ENCODE measurements around the gene SSH2.

Gene SSH2

DNA sequence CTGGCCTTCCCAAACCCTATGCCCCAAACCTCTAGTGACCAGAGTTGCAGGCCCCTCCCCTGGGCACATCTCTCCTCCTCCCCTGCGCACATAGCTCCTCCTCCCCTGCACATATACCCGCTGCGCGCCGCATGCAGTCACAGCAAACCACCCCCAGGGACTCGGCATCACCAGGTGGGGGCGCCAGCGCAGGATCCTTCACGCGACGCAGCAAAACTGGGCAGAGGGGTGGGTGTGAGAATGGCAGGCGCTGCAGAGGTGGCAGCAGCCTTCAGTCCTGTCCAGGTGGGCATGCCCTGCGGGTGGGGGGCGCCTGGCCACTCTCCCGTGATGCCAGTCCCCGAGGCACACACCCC lies 312.9 kb downstream of the SSH2 start:
- Histone ChIP-seq H3K4me2 (ENCODE audit: low read depth, low read length, poor library complexity, severe bottlenecking) (peak overlapping the region; percentile 47), H3K27ac (ENCODE audit: low read depth, low read length) (no peak overlapping the region), H3K4me3 (ENCODE audit: insufficient read depth, low read length, poor library complexity, severe bottlenecking) (peak overlapping the region; percentile 9), H3F3A (ENCODE audit: insufficient read depth) (no peaks in the 10 kb centered on the region), H3K9me2 (replicated peaks; ENCODE audit: insufficient read depth, low read length) (no peaks in the 10 kb centered on the region), H3K79me2 (ENCODE audit: insufficient read depth, low read length) (no peaks in the 10 kb centered on the region), H3K9ac (ENCODE audit: low read length) (peak overlapping the region; percentile 51), H4K20me1 (ENCODE audit: low read depth, low read length) (no peaks in the 10 kb centered on the region), H3K9me3 (ENCODE audit: insufficient read depth, low read length) (no peaks in the 10 kb centered on the region), H2AFZ (ENCODE audit: low read depth, low read length, severe bottlenecking) (peak overlapping the region; percentile 84), H3K27me3 (ENCODE audit: low read length) (no peaks in the 10 kb centered on the region), H3K36me3 (ENCODE audit: low read length) (no peaks in the 10 kb centered on the region)
- TF ChIP-seq CTCF (IDR thresholded peaks at IDR 0.05; ENCODE audit: insufficient read depth, low read length, poor library complexity, severe bottlenecking): peak; percentile 91
- TF ChIP-seq EZH2phosphoT487 (conservative IDR thresholded peaks at IDR 0.05; ENCODE audit: low read length): no peak

- Histone ChIP-seq H3K9me3 (ENCODE audit: insufficient read depth, low read length) (no peaks in the 10 kb centered on the region), H4K20me1 (ENCODE audit: low read depth, low read length) (no peaks in the 10 kb centered on the region), H3K4me3 (ENCODE audit: insufficient read depth, low read length, poor library complexity, severe bottlenecking) (no peak overlapping the region), H3K9ac (ENCODE audit: low read length) (peak overlapping the region; percentile 30; the same call in 1 of the 2 replicates), H3K36me3 (ENCODE audit: low read length) (no peaks in the 10 kb centered on the region), H3F3A (ENCODE audit: insufficient read depth) (no peaks in the 10 kb centered on the region), H3K9me2 (replicated peaks; ENCODE audit: insufficient read depth, low read length) (no peaks in the 10 kb centered on the region), H3K27me3 (ENCODE audit: low read length) (no peaks in the 10 kb centered on the region), H2AFZ (ENCODE audit: low read depth, low read length, severe bottlenecking) (no peak overlapping the region), H3K79me2 (ENCODE audit: insufficient read depth, low read length) (no peaks in the 10 kb centered on the region), H3K27ac (ENCODE audit: low read depth, low read length) (no peak overlapping the region), H3K4me2 (ENCODE audit: low read depth, low read length, poor library complexity, severe bottlenecking) (peak overlapping the region; percentile 59)
- TF ChIP-seq EZH2phosphoT487 (conservative IDR thresholded peaks at IDR 0.05; ENCODE audit: low read length): no peak
- no peak for TF ChIP-seq CTCF (IDR thresholded peaks at IDR 0.05; ENCODE audit: insufficient read depth, low read length, poor library complexity, severe bottlenecking)
Observed at GRCh38 chr17:29616300-29617048, 313.6 kb downstream of the SSH2 start.

DNA sequence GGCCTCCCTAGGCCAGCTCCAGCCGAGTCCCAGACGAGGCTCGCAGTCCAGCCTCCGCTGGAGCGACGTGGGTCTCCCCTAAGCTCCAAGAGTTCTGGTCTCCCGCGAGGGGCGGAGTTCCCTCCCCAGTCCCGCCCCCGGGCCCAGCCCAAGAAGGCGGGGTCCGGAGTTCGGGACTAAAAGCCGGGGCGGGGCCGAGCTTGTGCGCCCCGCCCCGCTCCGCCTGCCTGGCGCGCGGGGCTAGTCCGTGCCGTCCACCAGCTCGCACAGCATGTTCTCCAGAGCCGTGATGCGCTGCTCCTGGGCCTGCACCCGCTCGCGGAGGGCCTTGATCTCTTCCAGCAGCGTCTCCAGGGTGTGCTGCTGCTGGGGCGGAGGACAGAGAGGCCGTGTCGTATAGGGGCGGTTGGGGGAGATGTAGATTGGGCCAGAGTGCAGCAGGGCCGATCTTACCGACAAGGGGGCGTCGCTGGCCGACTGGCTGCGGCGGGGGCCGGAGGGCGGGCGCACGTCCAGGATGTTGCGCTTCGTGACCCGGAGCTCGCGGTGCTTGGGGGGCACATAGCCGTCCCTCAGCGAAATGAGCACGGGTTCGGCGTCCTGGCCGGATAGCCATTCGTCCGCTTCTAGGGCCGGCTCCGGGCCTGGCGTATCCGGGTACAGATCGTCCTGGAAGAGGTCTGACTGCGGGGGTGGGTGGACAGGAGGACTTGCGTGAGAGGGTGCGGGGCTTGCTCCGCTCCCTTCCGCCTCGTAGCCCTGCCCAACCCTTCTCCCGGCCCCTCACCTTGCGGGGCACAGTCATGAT lies 314.3 kb downstream of the SSH2 start:
- no peak overlapping the region for H2AFZ ChIP-seq (ENCODE audit: low read depth, low read length, severe bottlenecking)
- H3K9me2 ChIP-seq (replicated peaks; ENCODE audit: insufficient read depth, low read length): no peaks in the 10 kb centered on the region
- H3K9ac ChIP-seq (ENCODE audit: low read length): peak overlapping the region; percentile 30; the same call in 1 of the 2 replicates
- H3K27me3 ChIP-seq (ENCODE audit: low read length): no peaks in the 10 kb centered on the region
- no peaks in the 10 kb centered on the region for H3K36me3 ChIP-seq (ENCODE audit: low read length)
- no peak for TF ChIP-seq CTCF (IDR thresholded peaks at IDR 0.05; ENCODE audit: insufficient read depth, low read length, poor library complexity, severe bottlenecking)
- no peak for TF ChIP-seq EZH2phosphoT487 (conservative IDR thresholded peaks at IDR 0.05; ENCODE audit: low read length)
- H3F3A ChIP-seq (ENCODE audit: insufficient read depth): no peaks in the 10 kb centered on the region
- peak overlapping the region; percentile 47 for H3K4me3 ChIP-seq (ENCODE audit: insufficient read depth, low read length, poor library complexity, severe bottlenecking)
- H4K20me1 ChIP-seq (ENCODE audit: low read depth, low read length): no peaks in the 10 kb centered on the region
- H3K9me3 ChIP-seq (ENCODE audit: insufficient read depth, low read length): no peaks in the 10 kb centered on the region
- no peaks in the 10 kb centered on the region for H3K79me2 ChIP-seq (ENCODE audit: insufficient read depth, low read length)
- peak overlapping the region; percentile 59 for H3K4me2 ChIP-seq (ENCODE audit: low read depth, low read length, poor library complexity, severe bottlenecking)
- no peak overlapping the region for H3K27ac ChIP-seq (ENCODE audit: low read depth, low read length)

Measured in SU-DHL-6 (cell line).